H9 (cell line): ENCODE measurements around the gene COX8C. TPM values are rescaled to one million over a fixed set of nuclear protein-coding genes. Genes with fewer than 3 reads are reported as not detected.

Experiments
- DNase-seq: peaks from one replicate; pipeline ENCODE4 v3.0.0-alpha.2; 2017
- H2AFZ ChIP-seq: one replicate; pipeline ENCODE4 v1.6.1; 2013; ENCODE audit warnings: mild to moderate bottlenecking, low read length, control low read depth, moderate library complexity
- H2AK5ac ChIP-seq: 2 replicates; pipeline ENCODE4 v1.6.1; 2013; ENCODE audit warnings: low read length, control low read depth, mixed read lengths; ENCODE audit not compliant: insufficient read length
- H2BK120ac ChIP-seq: one replicate; pipeline ENCODE4 v1.6.1; 2013; ENCODE audit warnings: low read depth, mild to moderate bottlenecking, low read length, control low read depth, inconsistent platforms; ENCODE audit not compliant: poor library complexity, severe bottlenecking
- H2BK12ac ChIP-seq: 2 replicates; pipeline ENCODE4 v1.6.1; 2013; ENCODE audit warnings: low read length, control low read depth, mixed read lengths, low read depth; ENCODE audit not compliant: insufficient read length
- H2BK15ac ChIP-seq: 2 replicates; pipeline ENCODE4 v1.6.1; 2013; ENCODE audit warnings: low read depth, low read length, control low read depth
- H2BK20ac ChIP-seq: one replicate; pipeline ENCODE4 v1.6.1; 2013; ENCODE audit warnings: low read depth, mild to moderate bottlenecking, low read length, control low read depth, inconsistent platforms; ENCODE audit not compliant: poor library complexity, severe bottlenecking
- H2BK5ac ChIP-seq: 2 replicates; pipeline ENCODE4 v1.6.1; 2013; ENCODE audit warnings: low read length, control low read depth, mixed read lengths; ENCODE audit not compliant: insufficient read length
- H3K14ac ChIP-seq: 2 replicates; pipeline ENCODE4 v1.6.1; 2013; ENCODE audit warnings: low read length, control low read depth; ENCODE audit not compliant: insufficient read depth
- H3K18ac ChIP-seq: 2 replicates; pipeline ENCODE4 v1.6.1; 2013; ENCODE audit warnings: low read depth, mild to moderate bottlenecking, mixed read lengths, low read length, control low read depth; ENCODE audit not compliant: insufficient read length
- H3K23ac ChIP-seq: 2 replicates; pipeline ENCODE4 v1.6.1; 2013; ENCODE audit warnings: low read length, control low read depth, mixed read lengths, low read depth; ENCODE audit not compliant: insufficient read length
- H3K23me2 ChIP-seq: 2 replicates; pipeline ENCODE4 v1.6.1; 2013; ENCODE audit warnings: low read depth, mild to moderate bottlenecking, mixed read lengths, low read length, control low read depth; ENCODE audit not compliant: insufficient read length, poor library complexity, severe bottlenecking
- H3K27ac ChIP-seq: 2 replicates; pipeline ENCODE4 v1.5.1; 2013; ENCODE audit warnings: low read length, control low read depth, mixed read lengths, low read depth; ENCODE audit not compliant: insufficient read length
- H3K27me3 ChIP-seq: 2 replicates; pipeline ENCODE4 v1.6.1; 2013; ENCODE audit warnings: low read length, control low read depth, inconsistent platforms; ENCODE audit not compliant: insufficient read depth
- H3K4ac ChIP-seq: 2 replicates; pipeline ENCODE4 v1.6.1; 2013; ENCODE audit warnings: low read depth, mild to moderate bottlenecking, control low read depth, inconsistent platforms, low read length, moderate library complexity
- H3K4me1 ChIP-seq: 2 replicates; pipeline ENCODE4 v1.6.1; 2013; ENCODE audit warnings: low read length, control low read depth, inconsistent platforms; ENCODE audit not compliant: insufficient read depth
- H3K4me2 ChIP-seq: 2 replicates; pipeline ENCODE4 v1.6.1; 2013; ENCODE audit warnings: low read length, control low read depth, mixed read lengths; ENCODE audit not compliant: insufficient read length, insufficient read depth
- H3K56ac ChIP-seq: 2 replicates; pipeline ENCODE4 v1.6.1; 2013; ENCODE audit warnings: low read depth, mild to moderate bottlenecking, mixed read lengths, low read length, control low read depth; ENCODE audit not compliant: insufficient read length
- H3K79me1 ChIP-seq: 2 replicates; pipeline ENCODE4 v1.6.1; 2013; ENCODE audit warnings: low read depth, mild to moderate bottlenecking, moderate library complexity, low read length, control low read depth, inconsistent platforms; ENCODE audit not compliant: insufficient read depth, poor library complexity, severe bottlenecking
- H3K79me2 ChIP-seq: 2 replicates; pipeline ENCODE4 v1.6.1; 2013; ENCODE audit warnings: low read length, control low read depth, inconsistent platforms; ENCODE audit not compliant: insufficient read depth
- H3K9ac ChIP-seq: 2 replicates; pipeline ENCODE4 v1.6.1; 2013; ENCODE audit warnings: low read length, control low read depth, mixed read lengths; ENCODE audit not compliant: insufficient read length; ENCODE audit errors: extremely low read depth
- H3K9me3 ChIP-seq: one replicate; pipeline ENCODE4 v1.6.1; 2013; ENCODE audit warnings: low read depth, low read length, inconsistent platforms; ENCODE audit not compliant: control insufficient read depth
- H3T11ph ChIP-seq: one replicate; pipeline ENCODE4 v1.6.1; 2013; ENCODE audit warnings: mild to moderate bottlenecking, low read length, control low read depth, inconsistent platforms
- H4K20me1 ChIP-seq: one replicate; pipeline ENCODE4 v1.6.1; 2013; ENCODE audit not compliant: control insufficient read depth, insufficient read length, insufficient read depth
- H4K5ac ChIP-seq: 2 replicates; pipeline ENCODE4 v1.6.1; 2013; ENCODE audit warnings: low read depth, mild to moderate bottlenecking, mixed read lengths, low read length, control low read depth; ENCODE audit not compliant: insufficient read length
- H4K8ac ChIP-seq: replicated peaks from 2 replicates; pipeline ENCODE4 v1.6.1; 2013; ENCODE audit warnings: low read length, control low read depth, mixed read lengths, low read depth; ENCODE audit not compliant: insufficient read length
- H4K91ac ChIP-seq: 2 replicates; pipeline ENCODE4 v1.6.1; 2013; ENCODE audit warnings: low read depth, mild to moderate bottlenecking, moderate library complexity, mixed read lengths, low read length, control low read depth; ENCODE audit not compliant: insufficient read length
- H3K27ac Mint-ChIP-seq, 3 experiments: 2 replicates in 2 of 3; 3 replicates in 1 of 3; pipeline ENCODE4 v1.8.0; 2020 to 2021; ENCODE audit warnings: mixed read lengths in 3 of 3, mild to moderate bottlenecking in 1 of 3, moderate library complexity in 1 of 3
- H3K27me3 Mint-ChIP-seq: 2 replicates; pipeline ENCODE4 v1.8.0; 2021; ENCODE audit warnings: low read depth, mild to moderate bottlenecking, moderate library complexity, mixed read lengths
- H3K36me3 Mint-ChIP-seq, 3 experiments: 2 replicates in 2 of 3; 3 replicates in 1 of 3; pipeline ENCODE4 v1.8.0; 2020 to 2021; ENCODE audit warnings: low read depth in 3 of 3, mixed read lengths in 3 of 3; ENCODE audit not compliant: insufficient read depth in 1 of 3
- H3K4me1 Mint-ChIP-seq, 2 experiments: 2 replicates each; pipeline ENCODE4 v1.8.0; 2020; ENCODE audit warnings: mixed read lengths in 2 of 2
- H3K4me3 Mint-ChIP-seq, 2 experiments: 2 replicates in 1 of 2; 3 replicates in 1 of 2; pipeline ENCODE4 v1.8.0; 2020 to 2021; ENCODE audit warnings: mild to moderate bottlenecking in 2 of 2, mixed read lengths in 2 of 2, moderate library complexity in 1 of 2
- H3K9me3 Mint-ChIP-seq, 2 experiments: 2 replicates in 1 of 2; 3 replicates in 1 of 2; pipeline ENCODE4 v1.8.0; 2020; ENCODE audit warnings: mild to moderate bottlenecking in 2 of 2, mixed read lengths in 2 of 2, moderate library complexity in 1 of 2
- WGBS: extraction: QIAGEN DNeasy Blood & Tissue Kit; methylation state at CpG from one replicate; pipeline ENCODE4 v1.1.7; 2013; ENCODE audit warnings: missing lambda C conversion rate, low lambda C conversion rate, mixed read lengths; ENCODE audit not compliant: insufficient read length; ENCODE audit errors: extremely low coverage; 5-methylcytosine and 5-hydroxymethylcytosine counted together
- total RNA-seq: library from RNA; stranded (reverse); gene quantifications from 2 replicates; pipeline ENCODE4 v1.2.1, GENCODE V29; 2021
- TF ChIP-seq, protein P1 (sequence below): fragments of 200-600 bp; sonication (generic); conservative IDR thresholded peaks from 3 replicates; pipeline ENCODE4 v1.8.0; 2021; ENCODE audit warnings: antibody characterized with exemption, mild to moderate bottlenecking

COX8C gene
- total RNA-seq, 1 experiment from 2014 or later, result not detected

- Mint-ChIP-seq H3K27ac (peak overlapping the region in 1 of 3 experiments; percentile 31; a peak in 1 of 7 replicates), H3K27me3 (no peaks in the 10 kb centered on the region), H3K4me3 (no peak overlapping the region), H3K4me1 (peaks cover 22 to 28% of the 10 kb centered on the region in 2 experiments), H3K36me3 (peaks cover 0 to 11% (median 8%) of the 10 kb centered on the region in 3 experiments; a peak in 3 of 7 replicates), H3K9me3 (no peaks in the 10 kb centered on the region)
- no peak overlapping the region for H3K14ac ChIP-seq
- TF ChIP-seq, protein P1, sequence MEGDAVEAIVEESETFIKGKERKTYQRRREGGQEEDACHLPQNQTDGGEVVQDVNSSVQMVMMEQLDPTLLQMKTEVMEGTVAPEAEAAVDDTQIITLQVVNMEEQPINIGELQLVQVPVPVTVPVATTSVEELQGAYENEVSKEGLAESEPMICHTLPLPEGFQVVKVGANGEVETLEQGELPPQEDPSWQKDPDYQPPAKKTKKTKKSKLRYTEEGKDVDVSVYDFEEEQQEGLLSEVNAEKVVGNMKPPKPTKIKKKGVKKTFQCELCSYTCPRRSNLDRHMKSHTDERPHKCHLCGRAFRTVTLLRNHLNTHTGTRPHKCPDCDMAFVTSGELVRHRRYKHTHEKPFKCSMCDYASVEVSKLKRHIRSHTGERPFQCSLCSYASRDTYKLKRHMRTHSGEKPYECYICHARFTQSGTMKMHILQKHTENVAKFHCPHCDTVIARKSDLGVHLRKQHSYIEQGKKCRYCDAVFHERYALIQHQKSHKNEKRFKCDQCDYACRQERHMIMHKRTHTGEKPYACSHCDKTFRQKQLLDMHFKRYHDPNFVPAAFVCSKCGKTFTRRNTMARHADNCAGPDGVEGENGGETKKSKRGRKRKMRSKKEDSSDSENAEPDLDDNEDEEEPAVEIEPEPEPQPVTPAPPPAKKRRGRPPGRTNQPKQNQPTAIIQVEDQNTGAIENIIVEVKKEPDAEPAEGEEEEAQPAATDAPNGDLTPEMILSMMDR, result no peak
- no peak overlapping the region for H3K27ac ChIP-seq
- H2BK120ac ChIP-seq, result no peak overlapping the region
- no peak overlapping the region for H2AFZ ChIP-seq
- H2BK5ac ChIP-seq, result no peak overlapping the region
- H4K91ac ChIP-seq, result no peak overlapping the region
- H3K79me1 ChIP-seq, result peaks cover 11% of the 10 kb centered on the region
- no peak overlapping the region for H3K9ac ChIP-seq
- H3K4ac ChIP-seq, result no peak overlapping the region
- H2BK20ac ChIP-seq, result no peak overlapping the region
- H3K9me3 ChIP-seq, result no peaks in the 10 kb centered on the region
- H3K4me2 ChIP-seq, result no peak overlapping the region
- H2BK15ac ChIP-seq, result no peak overlapping the region
- H3T11ph ChIP-seq, result no peak overlapping the region
- H2BK12ac ChIP-seq, result no peak overlapping the region
- DNase-seq, result no peak
- no peak overlapping the region for H2AK5ac ChIP-seq
- no peak overlapping the region for H3K23ac ChIP-seq
- H4K8ac ChIP-seq, result no peak overlapping the region
- WGBS, result no CpG with 5 or more reads among the region's 2 CpGs
- peaks cover 2% of the 10 kb centered on the region for H3K23me2 ChIP-seq
- no peak overlapping the region for H3K18ac ChIP-seq
- H4K5ac ChIP-seq, result no peak overlapping the region
- peaks cover 6% of the 10 kb centered on the region; the same call in 1 of the 2 replicates for H3K79me2 ChIP-seq
- H3K4me1 ChIP-seq, result peaks cover 2% of the 10 kb centered on the region; the same call in 1 of the 2 replicates
- no peak overlapping the region for H3K56ac ChIP-seq
- H3K27me3 ChIP-seq, result no peaks in the 10 kb centered on the region
- no peaks in the 10 kb centered on the region for H4K20me1 ChIP-seq
Measured at GRCh38 chr14:93319494-93319893, 27.5 kb upstream of the COX8C start.
